GM18951 (cell line): ENCODE measurements around the gene SYNGR1.

Source experiments
- POLR2A ChIP-seq: IDR thresholded peaks from 4 replicates; pipeline ENCODE4 v1.6.1; 2011; ENCODE audit warnings: mild to moderate bottlenecking; ENCODE audit not compliant: insufficient read length, insufficient read depth; ENCODE audit errors: extremely low read depth
- in situ Hi-C: fragments of 300-500 bp; cut with MboI; formaldehyde crosslinking; loops from one replicate; pipeline ENCODE4 v1.12.0; 2022; ENCODE audit warnings: low sequenced_read_pairs, mixed read lengths, inconsistent platforms; ENCODE audit not compliant: unreplicated experiment

SYNGR1 gene

GRCh38 chr22:39359659-39360195, 9.9 kb downstream of the SYNGR1 start:
- TF ChIP-seq POLR2A: no peak
- in situ Hi-C loops: no loop called here

DNA sequence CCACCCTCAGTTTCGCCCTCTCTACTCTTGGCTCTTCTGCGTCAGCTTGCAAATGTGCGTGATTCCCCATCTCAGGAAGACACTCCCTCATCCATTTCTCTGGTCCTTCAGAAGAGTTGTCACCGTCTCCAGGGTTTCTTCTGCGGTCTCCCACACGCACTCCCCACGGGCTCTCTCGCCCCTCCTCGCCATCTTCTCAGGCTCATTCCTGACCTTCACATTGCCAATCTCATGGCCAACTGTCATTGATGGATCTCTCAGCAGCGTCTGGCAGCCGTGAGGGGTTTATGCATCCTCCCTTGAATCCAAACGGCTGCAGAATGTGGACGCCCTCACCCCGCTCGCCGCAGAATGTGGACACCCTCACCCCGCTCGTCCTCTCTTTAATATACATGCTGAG, 10.5 kb downstream of the SYNGR1 start:
- no peak for TF ChIP-seq POLR2A
- in situ Hi-C loops: no loop called here

DNA sequence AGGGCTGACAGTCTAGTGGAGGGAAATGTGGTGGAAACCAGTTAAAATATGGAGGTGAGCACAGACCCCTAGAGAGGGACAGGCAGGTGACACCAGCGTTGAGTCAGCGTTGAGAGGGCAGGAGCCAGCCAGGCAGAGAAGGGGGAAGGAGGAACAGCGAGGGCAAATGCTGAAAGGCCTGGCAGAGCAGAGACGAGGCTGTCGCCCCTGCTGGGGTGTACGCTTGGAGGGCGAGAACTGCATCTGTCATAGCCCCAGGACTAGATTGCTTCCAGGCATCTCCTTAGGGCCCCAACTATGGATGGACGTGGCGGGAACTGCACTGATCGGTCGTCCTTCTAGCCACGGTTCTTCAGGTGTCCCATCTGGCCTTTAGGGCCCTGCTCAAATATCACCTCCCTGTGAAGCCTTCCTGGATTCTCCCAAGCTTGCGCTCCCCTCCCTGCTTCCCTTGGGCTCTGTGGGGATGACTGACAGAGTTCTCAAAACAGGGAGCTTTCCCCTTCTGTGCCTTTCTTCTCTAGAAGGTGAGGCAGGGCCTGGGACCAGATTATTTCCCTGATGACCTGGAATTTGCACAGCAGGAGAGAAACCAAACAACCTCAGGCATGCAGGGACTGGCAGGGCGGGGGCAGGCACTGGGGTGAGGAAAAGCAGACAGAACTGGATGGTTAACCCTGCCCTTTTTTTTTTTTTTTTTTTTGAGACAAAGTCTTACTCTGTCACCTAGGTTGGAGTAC, 11.1 kb downstream of the SYNGR1 start:
- in situ Hi-C loops: no loop called here
- no peak for TF ChIP-seq POLR2A

DNA sequence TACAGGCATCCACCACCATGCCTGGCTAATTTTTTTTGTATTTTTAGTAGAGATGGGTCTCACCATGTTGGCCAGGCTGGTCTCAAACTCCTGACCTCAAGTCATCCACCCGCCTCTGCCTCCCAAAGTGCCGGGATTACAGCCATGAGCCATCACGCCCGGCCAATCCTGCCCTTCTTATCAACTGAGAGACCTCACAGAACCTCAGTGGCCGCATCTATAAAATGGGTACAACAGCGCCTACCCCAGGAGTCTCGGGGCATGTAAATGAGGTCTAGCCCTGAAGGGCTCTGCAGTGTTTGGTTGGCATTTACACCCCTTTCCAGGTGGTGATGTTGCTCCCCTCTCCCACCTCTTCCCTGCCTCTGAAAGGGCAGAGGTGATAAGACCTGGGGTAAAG, 11.7 kb downstream of the SYNGR1 start:
- TF ChIP-seq POLR2A: no peak
- in situ Hi-C loops: no loop called here

DNA sequence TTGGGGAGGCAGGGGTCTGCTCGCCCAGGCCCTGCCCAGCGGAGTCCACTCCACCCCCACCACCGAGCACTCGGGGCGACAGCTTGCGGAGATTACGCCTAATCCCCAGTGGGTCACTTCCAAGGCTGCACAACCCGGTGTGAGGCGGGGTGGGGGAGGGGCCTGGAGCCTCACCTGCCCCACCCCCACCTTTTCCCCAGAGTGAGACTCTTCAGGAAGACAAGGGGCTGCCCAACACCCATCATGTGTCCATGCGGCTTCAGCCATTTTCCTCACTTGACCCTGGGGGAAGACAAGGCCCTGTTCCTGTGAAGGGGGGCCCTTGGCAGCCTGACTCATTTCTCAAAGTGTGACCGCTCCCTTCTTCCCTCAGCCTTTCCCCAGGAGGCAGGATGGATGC, 12.5 kb downstream of the SYNGR1 start:
- TF ChIP-seq POLR2A: no peak
- in situ Hi-C loops: no loop called here

DNA sequence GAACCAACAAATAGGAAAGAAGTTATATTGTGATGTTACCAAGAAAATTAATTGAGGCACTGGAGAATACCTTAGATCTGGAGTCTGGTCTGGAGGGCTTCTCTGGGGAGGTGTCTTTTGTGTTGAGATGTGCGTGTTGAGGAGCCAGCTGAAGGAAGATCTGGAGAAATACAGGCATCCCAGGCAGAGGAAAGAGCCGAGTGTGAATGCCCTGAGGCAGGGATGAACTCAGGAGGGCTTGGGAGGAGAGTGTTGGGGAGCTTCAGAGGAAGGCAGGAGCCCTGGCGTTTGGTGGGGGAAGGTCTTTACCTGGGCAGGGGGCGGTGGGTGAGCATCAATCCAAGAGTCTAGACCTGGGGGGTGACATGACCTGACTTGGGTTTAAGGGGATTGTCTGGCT, 13.1 kb downstream of the SYNGR1 start:
- in situ Hi-C loops: no loop called here
- no peak for TF ChIP-seq POLR2A

GRCh38 chr22:39363751-39364515, 14.1 kb downstream of the SYNGR1 start:
- no peak for TF ChIP-seq POLR2A
- in situ Hi-C loops: no loop called here

DNA sequence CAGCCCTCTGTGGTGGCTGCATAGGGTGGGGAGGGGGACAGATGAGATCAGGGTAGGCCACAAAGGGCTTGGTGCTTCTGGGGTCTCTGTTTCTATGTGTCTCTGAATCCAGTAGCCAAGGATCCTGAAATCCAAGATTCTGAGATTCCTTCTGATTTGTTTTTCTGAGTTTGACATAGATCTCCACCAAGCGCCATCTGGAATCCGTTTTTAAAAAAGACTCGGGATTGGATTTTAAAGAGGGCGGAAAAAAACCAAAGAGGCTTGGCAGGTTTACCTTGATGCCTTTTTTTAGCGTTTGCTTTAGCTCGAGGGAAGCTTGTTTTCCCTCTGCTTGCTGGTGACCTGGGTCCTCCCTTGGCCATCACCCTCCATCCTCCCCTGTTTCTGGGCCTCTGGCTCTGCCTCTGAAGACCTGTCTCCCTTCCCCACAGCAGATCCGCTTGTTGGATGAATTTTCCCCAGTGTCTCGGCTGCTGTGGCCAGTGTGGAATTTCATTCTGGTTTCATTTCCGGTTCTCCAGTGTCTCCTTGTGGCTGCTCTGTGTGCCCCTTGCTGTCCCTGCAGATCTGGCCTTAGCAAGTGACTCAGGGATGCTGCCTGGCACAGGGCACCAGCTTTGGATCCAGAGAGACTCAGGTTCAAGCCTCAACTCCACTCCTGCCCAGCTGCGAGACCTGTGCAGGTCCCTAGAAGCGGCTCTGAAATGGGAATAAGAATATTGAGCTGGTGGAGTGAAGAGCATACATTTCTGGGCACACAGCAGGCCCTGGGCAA, 15.1 kb downstream of the SYNGR1 start:
- in situ Hi-C loops: no loop called here
- no peak for TF ChIP-seq POLR2A

GRCh38 chr22:39365492-39365780, 15.6 kb downstream of the SYNGR1 start:
- TF ChIP-seq POLR2A: no peak
- in situ Hi-C loops: no loop called here

- TF ChIP-seq POLR2A: no peak
- in situ Hi-C loops: no loop called here
Measured at GRCh38 chr22:39367035-39367434, 17.2 kb downstream of the SYNGR1 start.

DNA sequence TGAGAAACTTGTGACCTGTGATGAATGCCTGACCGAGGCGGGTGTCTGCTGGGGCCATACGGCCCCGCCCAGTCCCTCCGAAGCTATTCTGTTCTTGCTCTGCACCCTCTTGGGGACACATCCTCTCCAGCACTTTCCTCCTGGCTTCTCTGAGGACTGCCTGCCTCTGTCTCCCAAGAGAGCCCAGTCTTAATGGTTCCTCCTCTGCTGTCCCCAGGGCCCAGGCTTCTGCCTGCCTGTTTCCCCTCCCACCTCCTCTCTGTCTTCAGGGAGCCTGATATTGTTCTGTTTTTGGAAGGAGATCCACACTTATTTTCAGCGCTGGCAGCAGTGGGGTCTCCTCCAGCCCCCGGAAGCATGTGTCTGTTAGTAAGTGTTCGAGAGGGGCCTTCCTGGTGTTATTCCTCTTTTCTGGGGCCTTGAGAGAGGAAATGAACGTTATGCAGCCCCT, 18.7 kb downstream of the SYNGR1 start:
- in situ Hi-C loops: no loop called here
- TF ChIP-seq POLR2A: no peak

DNA sequence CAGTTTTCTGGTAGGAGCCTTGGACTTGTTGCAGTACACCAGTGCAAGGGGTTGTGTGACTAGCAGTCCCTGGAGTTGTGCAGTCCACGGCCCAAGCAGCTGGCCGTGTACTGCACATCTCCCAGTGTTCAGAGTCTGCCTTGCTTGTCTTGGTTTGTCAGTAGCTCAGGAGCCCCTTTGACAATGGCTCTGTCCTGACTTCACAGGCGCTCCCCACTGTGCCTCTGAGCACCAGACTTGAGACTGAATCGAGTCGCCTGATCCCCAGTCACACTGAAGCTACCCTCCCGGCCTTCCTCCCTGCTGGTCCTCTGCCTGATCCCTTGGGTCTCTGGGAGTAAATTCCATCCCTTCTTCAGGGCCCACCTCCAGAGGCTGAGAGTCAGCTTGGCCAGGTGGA, 19.4 kb downstream of the SYNGR1 start:
- TF ChIP-seq POLR2A: no peak
- in situ Hi-C loops: no loop called here

GRCh38 chr22:39369586-39369985, 19.8 kb downstream of the SYNGR1 start:
- TF ChIP-seq POLR2A: no peak
- in situ Hi-C loops: no loop called here
